Peyer's patch (tissue), 4 donors: ENCODE results near the gene NPLOC4. TPM values are rescaled to one million over a fixed set of nuclear protein-coding genes. Genes with fewer than 3 reads are reported as not detected.
"Not testable (repeated sequence)": the region's sequence is repeated elsewhere in the genome, so short reads cannot be mapped to it uniquely, and the experiment has no call there.

Experiments
- DNase-seq, 3 donors: peaks; one replicate each; pipeline ENCODE4 v3.0.0-alpha.2; 2017 to 2019
- H3K27ac ChIP-seq, 4 donors: fragments of 200-600 bp; sonication (generic); one replicate each; pipeline ENCODE4 v1.5.1; 2016 to 2019
- H3K27me3 ChIP-seq, 2 donors: fragments of 200-600 bp; sonication (generic); one replicate each; pipeline ENCODE4 v1.5.1; 2019
- H3K36me3 ChIP-seq, 3 donors: fragments of 200-600 bp; sonication (generic); one replicate each; pipeline ENCODE4 v1.5.1; 2016 to 2019
- H3K4me1 ChIP-seq, 4 donors: fragments of 200-600 bp; sonication (generic); one replicate each; pipeline ENCODE4 v1.5.1; 2016 to 2019
- H3K4me3 ChIP-seq, 4 donors: fragments of 200-600 bp; sonication (generic); 1 replicate in 3 of 4; 2 replicates in 1 of 4; pipeline ENCODE4 v1.5.1; 2016 to 2019; ENCODE audit warnings: mild to moderate bottlenecking in 1 of 4
- H3K9me3 ChIP-seq, 4 donors: fragments of 200-600 bp; sonication (generic); one replicate each; pipeline ENCODE4 v1.5.1; 2016 to 2019; ENCODE audit warnings: mild to moderate bottlenecking in 1 of 4
- CTCF ChIP-seq, 6 experiments: fragments of 450-650 bp in 4 of 6; fragments of 200-600 bp in 2 of 6; sonication (generic) in 1 of 6; IDR thresholded peaks; one replicate each; pipeline ENCODE4 v1.5.1; 2017 to 2019; ENCODE audit warnings: antibody characterized with exemption in 6 of 6, mild to moderate bottlenecking in 3 of 6, moderate library complexity in 1 of 6
- POLR2A ChIP-seq, 2 donors: fragments of 450-650 bp; IDR thresholded peaks; one replicate each; pipeline ENCODE4 v1.5.1; 2017; ENCODE audit warnings: antibody characterized with exemption in 2 of 2, mild to moderate bottlenecking in 2 of 2, moderate library complexity in 2 of 2
- total RNA-seq, 4 donors: library from RNA; depleted of rRNA; stranded (reverse); fragments of >200 nt; gene quantifications; one replicate each; pipeline ENCODE4 v1.1.0, GENCODE V29; 2016

Gene NPLOC4
- total RNA-seq, 4 donors from 2014 or later: 77.2 to 911 (median 122) TPM

DNA sequence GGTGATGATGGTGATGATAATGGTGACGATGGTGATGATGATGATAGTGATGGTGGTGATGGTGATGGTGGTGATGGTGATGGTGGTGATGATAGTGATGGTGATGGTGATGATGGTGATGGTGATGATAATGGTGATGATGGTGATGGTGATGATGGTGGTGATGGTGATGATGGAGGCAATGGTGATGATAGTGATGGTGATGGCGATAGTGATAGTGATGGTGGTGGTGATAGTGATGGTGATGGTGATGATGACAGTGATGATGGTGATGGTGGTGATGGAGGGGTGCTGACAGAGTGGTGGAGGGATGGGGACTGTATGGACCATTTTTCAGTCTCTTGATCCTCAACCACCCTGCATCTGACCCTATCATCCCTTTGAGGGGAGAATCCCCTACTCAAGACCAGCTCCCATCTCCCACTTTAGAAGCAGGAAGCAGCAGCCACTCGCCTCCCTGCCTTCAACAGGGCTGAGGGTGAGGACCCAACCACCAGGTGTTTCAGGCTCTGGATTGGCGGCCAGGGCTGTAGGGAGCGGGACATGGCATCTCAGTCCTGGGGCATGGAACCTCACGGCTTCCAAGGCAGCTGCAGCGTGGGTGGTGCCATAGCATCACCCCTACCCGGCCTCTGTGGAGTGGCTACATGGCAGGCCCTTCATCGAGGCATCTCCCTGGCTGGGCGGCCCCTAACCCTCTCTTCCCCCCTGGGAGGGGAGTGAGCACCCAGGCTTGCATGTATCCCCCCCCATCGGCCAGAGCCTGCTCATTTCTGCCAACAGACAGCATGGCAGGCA is 104.2 kb downstream of the NPLOC4 start:
- Histone ChIP-seq H3K4me1 (peaks cover 0 to 23% (median 14%) of the 10 kb centered on the region in 4 donors), H3K27ac (no peak overlapping the region), H3K4me3 (no peak overlapping the region), H3K36me3 (no peaks in the 10 kb centered on the region), H3K27me3 (peaks cover 0 to 13% of the 10 kb centered on the region in 2 donors), H3K9me3 (no peaks in the 10 kb centered on the region)
- no peak for DNase-seq
- TF ChIP-seq POLR2A (IDR thresholded peaks at IDR 0.05): no peak
- TF ChIP-seq CTCF (IDR thresholded peaks at IDR 0.05): no peak

- not testable (repeated sequence) for H3K27me3 ChIP-seq, H3K4me3 ChIP-seq
Measured at GRCh38 chr17:81531998-81532404, 104.9 kb downstream of the NPLOC4 start.

GRCh38 chr17:81531013-81531412 is 105.9 kb downstream of the NPLOC4 start:
- not testable (repeated sequence) for H3K4me3 ChIP-seq, DNase-seq, H3K9me3 ChIP-seq, H3K27ac ChIP-seq, H3K4me1 ChIP-seq, H3K27me3 ChIP-seq, H3K36me3 ChIP-seq

More at GRCh38 chr17:81531998-81532404, 104.9 kb downstream of the NPLOC4 start:
- peaks cover 0 to 16% (median 8%) of the 10 kb centered on the region in 4 donors for H3K4me1 ChIP-seq
- not testable (repeated sequence) for H3K36me3 ChIP-seq, DNase-seq, H3K27ac ChIP-seq, H3K9me3 ChIP-seq

- peaks cover 0 to 8% of the 10 kb centered on the region in 2 donors for H3K27me3 ChIP-seq
- no peak for TF ChIP-seq CTCF (IDR thresholded peaks at IDR 0.05)
- TF ChIP-seq POLR2A (IDR thresholded peaks at IDR 0.05): no peak
- H3K36me3 ChIP-seq: no peaks in the 10 kb centered on the region
Measured at GRCh38 chr17:81529437-81529803, 107.5 kb downstream of the NPLOC4 start.

DNA sequence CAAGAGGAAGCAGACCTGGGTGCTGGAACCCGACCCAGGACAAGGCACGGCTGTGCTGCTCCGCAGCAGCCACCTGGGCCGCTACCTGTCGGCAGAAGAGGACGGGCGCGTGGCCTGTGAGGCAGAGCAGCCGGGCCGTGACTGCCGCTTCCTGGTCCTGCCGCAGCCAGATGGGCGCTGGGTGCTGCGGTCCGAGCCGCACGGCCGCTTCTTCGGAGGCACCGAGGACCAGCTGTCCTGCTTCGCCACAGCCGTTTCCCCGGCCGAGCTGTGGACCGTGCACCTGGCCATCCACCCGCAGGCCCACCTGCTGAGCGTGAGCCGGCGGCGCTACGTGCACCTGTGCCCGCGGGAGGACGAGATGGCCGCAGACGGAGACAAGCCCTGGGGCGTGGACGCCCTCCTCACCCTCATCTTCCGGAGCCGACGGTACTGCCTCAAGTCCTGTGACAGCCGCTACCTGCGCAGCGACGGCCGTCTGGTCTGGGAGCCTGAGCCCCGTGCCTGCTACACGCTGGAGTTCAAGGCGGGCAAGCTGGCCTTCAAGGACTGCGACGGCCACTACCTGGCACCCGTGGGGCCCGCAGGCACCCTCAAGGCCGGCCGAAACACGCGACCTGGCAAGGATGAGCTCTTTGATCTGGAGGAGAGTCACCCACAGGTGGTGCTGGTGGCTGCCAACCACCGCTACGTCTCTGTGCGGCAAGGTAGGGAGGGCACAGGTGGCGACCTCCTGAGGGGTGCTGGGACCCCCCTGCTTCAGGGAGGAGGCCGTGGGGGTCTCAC is 108.1 kb downstream of the NPLOC4 start:
- Histone ChIP-seq H3K27ac (no peak overlapping the region), H3K4me3 (no peak overlapping the region), H3K9me3 (no peaks in the 10 kb centered on the region), H3K4me1 (peaks cover 0 to 7% (median under 1%) of the 10 kb centered on the region in 4 donors), H3K27me3 (peaks cover 0 to 8% of the 10 kb centered on the region in 2 donors), H3K36me3 (no peaks in the 10 kb centered on the region)
- TF ChIP-seq CTCF (IDR thresholded peaks at IDR 0.05) (no peak), POLR2A (IDR thresholded peaks at IDR 0.05) (no peak)
- no peak for DNase-seq

More at GRCh38 chr17:81529437-81529803, 107.5 kb downstream of the NPLOC4 start:
- no peak for DNase-seq
- H3K4me3 ChIP-seq: no peak overlapping the region
- no peaks in the 10 kb centered on the region for H3K9me3 ChIP-seq
- H3K27ac ChIP-seq: no peak overlapping the region
- H3K4me1 ChIP-seq: peaks cover 0 to 7% (median 3%) of the 10 kb centered on the region in 4 donors

- H3K4me1 ChIP-seq: peaks cover 0 to 7% (median 0%) of the 10 kb centered on the region in 4 donors
- peaks cover 0 to 8% of the 10 kb centered on the region in 2 donors for H3K27me3 ChIP-seq
- no peak for DNase-seq
- H3K36me3 ChIP-seq: no peaks in the 10 kb centered on the region
- no peak overlapping the region for H3K27ac ChIP-seq
- no peak for TF ChIP-seq CTCF (IDR thresholded peaks at IDR 0.05)
- TF ChIP-seq POLR2A (IDR thresholded peaks at IDR 0.05): no peak
- no peak overlapping the region for H3K4me3 ChIP-seq
- no peaks in the 10 kb centered on the region for H3K9me3 ChIP-seq
Measured at GRCh38 chr17:81528384-81528650, 108.6 kb downstream of the NPLOC4 start.
